Camera-type eye (tissue), 1 donor: ENCODE results near the gene GANAB. TPM values are rescaled to one million over a fixed set of nuclear protein-coding genes. Genes with fewer than 3 reads are reported as not detected.

ENCODE experiments used
- total RNA-seq: library from RNA; depleted of rRNA; stranded (reverse); fragments of >200 nt; gene quantifications from one replicate; pipeline ENCODE4 v1.2.3, GENCODE V29; 2014

Gene GANAB
- 175 TPM for total RNA-seq

GRCh38 chr11:62645946-62646824 lies at the start of gene GANAB:
TSS of gene GANAB (minus strand) at chr11:62646613. CDS start at chr11:62646599, 14 bp downstream.

GRCh38 chr11:62689421-62690183 lies 43.2 kb upstream of the GANAB start, which contains the start of gene LRRN4CL:
TSS of gene LRRN4CL (minus strand) at chr11:62689530. CDS start at chr11:62688508, 1,022 bp downstream.

GRCh38 chr11:62678770-62679696 lies 32.6 kb upstream of the GANAB start, which contains the start of gene UBXN1:
TSS of gene UBXN1 (minus strand) at chr11:62679073. CDS start at chr11:62678923, 150 bp downstream.

GRCh38 chr11:62671608-62672389 lies 25.4 kb upstream of the GANAB start, which contains the start of the genes LBHD1 and UQCC3:
TSS of gene LBHD1 (minus strand) at chr11:62672267. CDS start at chr11:62670031, 2,236 bp downstream.
TSS of gene UQCC3 (plus strand) at chr11:62671673. CDS start at chr11:62671746, 73 bp downstream.

GRCh38 chr11:62665075-62665598 lies 18.7 kb upstream of the GANAB start, which contains the start of the genes C11orf98 and CSKMT:
TSS of gene C11orf98 (minus strand) at chr11:62665210. CDS start at chr11:62665169, 41 bp downstream.
TSS of gene CSKMT (plus strand) at chr11:62665312. CDS start at chr11:62665880, 568 bp downstream.

GRCh38 chr11:62621567-62622470 lies 24.6 kb downstream of the GANAB start, which contains the start of gene B3GAT3:
TSS of gene B3GAT3 (minus strand) at chr11:62621986. CDS start at chr11:62621947, 39 bp downstream.

GRCh38 chr11:62612366-62613290 lies 33.8 kb downstream of the GANAB start, which contains the start of the genes EML3 and ROM1:
TSS of gene EML3 (minus strand) at chr11:62612775. CDS start at chr11:62612457, 318 bp downstream.
TSS of gene ROM1 (plus strand) at chr11:62613257. CDS start at chr11:62613282, 25 bp downstream.

GRCh38 chr11:62601372-62602140 lies 44.9 kb downstream of the GANAB start, which contains the start of gene MTA2:
TSS of gene MTA2 (minus strand) at chr11:62601865. CDS start at chr11:62601450, 415 bp downstream.

GRCh38 chr11:62591448-62592145 lies 54.8 kb downstream of the GANAB start, which contains the start of gene TUT1:
TSS of gene TUT1 (minus strand) at chr11:62591523. CDS start at chr11:62591485, 38 bp downstream.

Other genes starting within 250 kb of the GANAB start
- not detected for gene SCGB1A1, start 227.6 kb downstream of the GANAB start, total RNA-seq
- 410 TPM for gene AHNAK, start 99.8 kb downstream of the GANAB start, total RNA-seq
- gene EEF1G, start 72.7 kb downstream of the GANAB start, total RNA-seq, result 1,400 TPM
- gene TUT1, start 55.1 kb downstream of the GANAB start, total RNA-seq, result 13.4 TPM
- gene MTA2, start 44.7 kb downstream of the GANAB start, total RNA-seq, result 81.5 TPM
- gene EML3, start 33.8 kb downstream of the GANAB start, total RNA-seq, result 43.8 TPM
- gene ROM1, start 33.4 kb downstream of the GANAB start, total RNA-seq, result 86.4 TPM
- gene B3GAT3, start 24.6 kb downstream of the GANAB start, total RNA-seq, result 36.8 TPM
- gene INTS5, start 6.7 kb upstream of the GANAB start, total RNA-seq, result 22.4 TPM
- gene C11orf98, start 18.6 kb upstream of the GANAB start, total RNA-seq, result 29.7 TPM
- gene CSKMT, start 18.7 kb upstream of the GANAB start, total RNA-seq, result 4.7 TPM
- 6.5 TPM for gene UQCC3, start 25.1 kb upstream of the GANAB start, total RNA-seq
- 6.0 TPM for gene LBHD1, start 25.7 kb upstream of the GANAB start, total RNA-seq
- 88.9 TPM for gene UBXN1, start 32.5 kb upstream of the GANAB start, total RNA-seq
- gene LRRN4CL, start 42.9 kb upstream of the GANAB start, total RNA-seq, result 12.4 TPM
- 44.1 TPM for gene BSCL2, start 60.8 kb upstream of the GANAB start, total RNA-seq
- 3.0 TPM for gene GNG3, start 61.1 kb upstream of the GANAB start, total RNA-seq
- 27.4 TPM for gene HNRNPUL2, start 80.8 kb upstream of the GANAB start, total RNA-seq
- 19.2 TPM for gene TTC9C, start 81.9 kb upstream of the GANAB start, total RNA-seq
- 15.2 TPM for gene ZBTB3, start 107.5 kb upstream of the GANAB start, total RNA-seq
- 58.8 TPM for gene POLR2G, start 115.0 kb upstream of the GANAB start, total RNA-seq
- 20.5 TPM for gene TAF6L, start 124.8 kb upstream of the GANAB start, total RNA-seq
- 20.0 TPM for gene TMEM179B, start 140.8 kb upstream of the GANAB start, total RNA-seq
- 19.8 TPM for gene TMEM223, start 145.4 kb upstream of the GANAB start, total RNA-seq
- gene NXF1, start 158.8 kb upstream of the GANAB start, total RNA-seq, result 67.8 TPM
- gene STX5, start 185.4 kb upstream of the GANAB start, total RNA-seq, result 38.0 TPM
- gene TEX54, start 186.2 kb upstream of the GANAB start, total RNA-seq, result not detected
- gene WDR74, start 193.0 kb upstream of the GANAB start, total RNA-seq, result 25.9 TPM
- 115 TPM for gene SLC3A2, start 234.3 kb upstream of the GANAB start, total RNA-seq